G401.6 (cell line): ENCODE measurements around the gene KIF26B.
"Not testable (repeated sequence)": the region's sequence is repeated elsewhere in the genome, so short reads cannot be mapped to it uniquely, and the experiment has no call there.

ENCODE experiments used
- FAIRE-seq: peaks from 2 replicates; lab custom pipeline; 2012; peaks lifted over from hg19 to GRCh38; lab: Jason Lieb, UNC

Gene KIF26B

DNA sequence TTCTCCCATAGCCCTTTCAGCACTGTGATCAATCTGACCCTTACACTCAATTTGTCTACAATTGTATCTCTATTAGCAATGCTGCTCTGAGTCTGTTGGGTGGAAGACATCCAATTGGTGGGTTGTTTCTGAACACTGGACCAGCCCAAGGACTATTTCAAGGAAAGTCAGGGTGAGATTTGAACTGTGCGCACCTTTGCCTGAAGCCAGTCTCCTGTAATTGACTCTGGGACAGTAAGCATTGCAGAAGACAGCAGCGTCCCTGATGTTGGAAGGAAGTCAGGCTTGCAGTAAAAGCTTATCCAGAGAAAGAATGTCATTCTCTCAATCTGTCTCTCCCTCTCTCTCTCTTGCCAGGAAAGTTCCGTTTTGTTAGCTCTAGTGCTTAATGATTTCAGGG, 233.9 kb downstream of the KIF26B start:
- FAIRE-seq = no peak

DNA sequence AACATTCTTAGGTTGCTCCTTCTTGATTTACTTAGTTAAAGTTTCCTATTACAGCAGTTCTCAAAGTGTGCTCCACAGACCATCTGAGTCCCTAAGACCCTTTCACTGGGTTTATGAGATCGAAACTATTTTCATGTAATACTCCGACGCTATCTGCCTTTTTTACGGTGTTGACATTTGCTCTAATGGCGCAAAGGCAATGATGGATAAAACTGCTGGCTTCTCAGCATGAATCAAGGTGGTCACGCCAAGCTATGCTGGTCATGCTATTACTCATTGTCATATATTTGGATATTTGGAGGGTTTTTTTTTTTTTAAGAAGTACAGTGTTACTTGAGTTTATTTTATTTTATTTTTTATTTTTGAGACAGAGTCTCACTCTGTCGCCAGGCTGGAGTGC, 235.1 kb downstream of the KIF26B start:
- no peak for FAIRE-seq

DNA sequence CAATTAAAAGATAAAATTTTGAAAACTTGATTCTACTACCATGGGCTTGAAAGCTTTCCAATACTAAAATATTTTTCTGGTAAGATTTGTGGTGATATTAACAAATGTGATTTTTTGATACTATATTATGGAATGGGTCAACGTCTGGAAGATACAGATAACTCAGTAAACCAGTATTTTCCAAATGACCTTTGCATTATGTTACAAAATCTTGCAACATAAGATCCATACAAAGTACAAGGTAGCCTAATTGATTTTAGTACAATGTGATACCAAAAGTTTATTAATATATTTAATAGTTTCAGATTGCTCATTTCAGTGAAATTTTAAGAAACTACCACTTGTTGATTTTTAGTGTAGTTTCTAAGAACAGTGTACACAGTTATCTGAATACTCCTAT, 236.2 kb downstream of the KIF26B start:
- no peak for FAIRE-seq

DNA sequence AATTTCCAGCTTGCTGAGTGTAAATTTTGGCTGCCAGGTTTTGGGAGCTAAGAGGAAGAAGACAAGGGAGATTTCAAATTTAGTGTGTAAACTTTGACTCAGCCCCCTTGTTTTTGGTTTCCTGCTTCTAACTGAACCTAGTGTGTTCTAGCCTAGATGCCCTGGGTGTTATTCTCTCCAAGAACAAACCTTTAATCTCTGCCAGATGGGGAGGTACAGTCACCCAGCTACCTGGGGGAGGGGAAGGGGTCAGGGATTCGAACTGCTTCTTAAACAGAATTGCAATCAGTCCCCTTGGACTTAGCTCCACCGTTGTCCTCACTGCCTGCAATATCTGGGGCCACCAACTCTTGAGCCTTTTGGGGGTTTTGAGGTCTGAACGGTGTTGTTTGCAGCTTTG, 238.9 kb downstream of the KIF26B start:
- no peak for FAIRE-seq

DNA sequence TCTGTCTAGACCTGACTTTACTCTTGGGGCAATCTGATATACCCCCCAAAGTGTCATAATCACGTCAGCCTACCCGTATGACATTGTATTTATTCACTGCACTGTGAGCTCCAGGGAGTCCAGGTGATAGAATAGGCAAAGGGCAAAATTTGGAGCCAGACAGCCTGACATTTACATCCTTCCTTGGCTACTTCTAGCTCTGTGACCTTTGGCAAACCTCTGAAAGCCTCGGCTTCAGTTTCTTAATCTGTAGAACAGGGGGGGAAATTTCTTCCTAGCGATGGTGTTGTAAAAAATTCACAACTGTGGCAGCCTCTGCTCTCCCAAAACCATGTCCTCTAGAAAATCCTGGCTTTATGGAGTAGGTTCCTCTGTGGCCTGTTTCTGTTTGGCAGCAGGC, 240.9 kb downstream of the KIF26B start:
- no peak for FAIRE-seq

DNA sequence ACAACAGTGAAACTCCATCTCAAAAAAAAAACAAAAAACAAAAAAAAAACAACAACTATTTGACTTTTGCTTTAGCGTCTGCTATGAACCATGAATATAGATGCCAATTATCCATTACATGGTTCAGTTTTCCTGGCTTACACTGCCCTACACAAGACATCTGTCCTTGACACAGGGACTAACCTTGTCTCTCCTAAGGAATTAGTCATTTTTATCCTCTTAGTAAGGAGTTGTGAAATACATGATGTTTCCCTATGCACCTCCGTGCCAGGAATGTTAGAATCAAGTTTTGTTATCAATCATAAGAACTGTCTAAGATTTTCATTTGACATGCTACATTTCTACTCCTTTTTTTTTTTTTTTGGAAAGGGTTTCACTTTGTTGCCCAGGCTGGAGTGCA, 241.8 kb downstream of the KIF26B start:
- no peak for FAIRE-seq

DNA sequence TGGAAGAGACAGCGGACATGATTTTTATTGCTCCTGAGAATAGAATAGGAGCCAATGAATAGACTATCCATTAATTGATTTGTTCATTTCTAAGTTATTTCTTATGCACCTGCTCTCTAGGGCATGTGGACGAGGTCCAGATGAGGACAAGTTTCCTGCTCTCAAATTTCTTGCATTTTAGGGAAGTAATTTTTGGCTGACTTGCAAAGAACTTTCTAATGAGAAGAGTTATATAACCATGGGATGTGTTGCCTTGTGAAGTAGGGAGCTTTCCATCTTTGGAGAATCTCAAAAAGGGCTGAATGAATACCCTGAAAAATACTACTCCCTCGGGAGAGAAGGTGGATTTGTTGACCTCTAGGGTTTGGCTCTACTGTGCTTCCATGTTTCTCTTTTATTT, 243.0 kb downstream of the KIF26B start:
- no peak for FAIRE-seq

DNA sequence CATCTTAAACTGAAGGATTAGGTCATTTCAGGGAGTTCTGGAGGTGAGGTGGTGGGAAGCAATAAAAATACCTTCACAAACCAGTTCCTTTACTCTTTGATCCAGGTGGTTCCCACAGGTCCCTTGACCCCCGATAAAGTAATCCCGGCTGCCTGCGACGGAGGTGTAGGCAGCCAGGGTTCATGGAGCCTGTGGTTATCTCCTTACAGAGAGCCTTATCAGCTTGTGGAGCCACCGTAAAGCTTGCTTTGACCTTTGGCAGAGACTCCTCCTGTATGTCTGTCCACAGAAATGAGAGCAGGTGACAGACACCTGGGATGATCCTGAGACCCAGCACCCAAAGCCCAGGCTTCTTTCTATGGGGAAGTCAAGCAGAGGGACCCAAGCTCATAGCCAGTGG, 243.4 kb downstream of the KIF26B start:
- FAIRE-seq = no peak

DNA sequence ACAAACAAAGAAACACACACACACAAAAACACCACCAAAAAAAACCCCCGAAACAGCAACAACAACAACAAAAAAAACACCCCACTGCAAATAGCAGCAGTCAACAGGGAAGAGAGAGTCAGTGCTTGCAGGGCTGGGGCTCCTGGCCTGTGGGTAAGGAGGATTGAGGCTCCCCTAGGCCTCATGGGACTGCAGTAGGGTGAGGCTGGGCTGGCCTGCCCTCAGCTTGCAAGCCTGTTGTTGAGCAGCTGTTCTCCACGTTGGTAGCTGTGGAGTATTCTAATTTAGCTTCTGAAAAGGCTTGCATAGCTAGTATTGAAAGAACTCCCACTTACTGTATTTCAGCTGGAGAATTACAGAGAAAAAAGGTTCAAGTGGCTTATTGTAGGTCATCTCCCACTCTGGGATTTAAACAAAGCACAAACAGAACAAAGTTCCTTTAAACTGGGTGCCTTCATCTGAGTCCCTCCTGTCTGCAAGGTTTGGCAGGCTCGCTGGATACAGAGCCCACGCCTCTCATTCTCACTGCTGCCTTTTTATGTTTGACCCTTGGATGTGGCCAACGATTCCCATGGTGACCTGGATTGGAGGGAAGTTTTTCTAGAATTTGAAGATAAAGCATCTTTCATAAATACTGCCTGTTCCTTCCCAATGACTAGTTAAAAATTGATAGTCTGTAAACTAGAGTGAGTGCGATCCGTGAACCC, 247.2 kb downstream of the KIF26B start:
- FAIRE-seq = no peak

DNA sequence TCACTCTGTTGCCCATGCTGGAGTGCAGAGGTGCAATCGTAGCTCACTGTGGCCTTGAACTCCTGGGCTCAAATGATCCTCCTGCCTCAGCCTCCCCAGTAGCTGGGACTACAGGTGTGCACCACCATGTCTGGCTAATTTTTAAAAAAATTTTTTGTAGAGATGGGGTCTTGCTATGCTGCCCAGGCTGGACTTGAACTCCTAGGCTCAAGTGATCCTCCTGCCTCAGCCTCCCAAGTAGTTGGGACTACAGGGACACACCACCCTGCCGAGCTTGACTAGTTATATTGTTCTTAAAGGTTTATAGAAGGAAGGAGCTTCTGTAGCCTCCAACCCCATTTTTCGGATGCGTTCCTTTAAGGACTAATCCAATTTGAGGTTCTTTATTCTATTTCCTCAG, 248.2 kb downstream of the KIF26B start:
- FAIRE-seq = not testable (repeated sequence)

DNA sequence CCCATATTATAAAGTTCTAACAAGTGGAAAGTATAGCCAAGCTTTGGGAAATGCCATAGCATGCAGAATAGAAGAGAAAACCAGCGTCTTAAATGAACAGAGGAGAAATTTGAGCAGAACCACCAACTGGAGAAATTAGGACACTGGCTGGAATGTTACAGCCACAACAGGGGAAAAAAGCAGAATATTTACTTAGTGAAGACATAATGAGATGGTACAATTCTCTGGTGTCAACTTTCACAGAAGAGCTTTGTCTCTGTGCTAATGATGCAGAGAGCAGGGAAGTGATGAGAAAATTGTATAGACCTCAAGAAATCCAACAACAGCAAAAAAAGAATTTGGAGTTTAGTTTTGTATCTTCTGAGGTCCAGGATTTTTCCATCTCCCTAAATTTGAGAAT, 249.7 kb downstream of the KIF26B start:
- no peak for FAIRE-seq

DNA sequence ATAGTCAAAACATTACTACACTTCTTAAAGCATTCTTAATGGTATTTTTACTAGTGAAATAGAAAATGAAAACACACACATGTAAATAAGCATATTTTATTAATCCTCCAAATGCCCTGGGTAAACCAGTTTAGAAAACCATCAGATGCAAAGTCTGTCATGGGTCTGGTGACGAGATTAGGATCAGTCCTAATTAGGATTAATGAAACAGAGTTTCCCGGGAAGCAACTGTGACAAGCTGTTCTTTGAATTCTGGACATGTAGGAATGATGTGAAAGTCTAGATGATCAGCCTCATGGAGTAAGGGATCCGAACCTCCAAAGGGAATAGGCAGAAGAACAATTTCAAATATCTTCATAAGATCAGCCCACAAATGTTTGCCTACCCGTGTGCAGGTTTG, 250.2 kb downstream of the KIF26B start:
- no peak for FAIRE-seq

DNA sequence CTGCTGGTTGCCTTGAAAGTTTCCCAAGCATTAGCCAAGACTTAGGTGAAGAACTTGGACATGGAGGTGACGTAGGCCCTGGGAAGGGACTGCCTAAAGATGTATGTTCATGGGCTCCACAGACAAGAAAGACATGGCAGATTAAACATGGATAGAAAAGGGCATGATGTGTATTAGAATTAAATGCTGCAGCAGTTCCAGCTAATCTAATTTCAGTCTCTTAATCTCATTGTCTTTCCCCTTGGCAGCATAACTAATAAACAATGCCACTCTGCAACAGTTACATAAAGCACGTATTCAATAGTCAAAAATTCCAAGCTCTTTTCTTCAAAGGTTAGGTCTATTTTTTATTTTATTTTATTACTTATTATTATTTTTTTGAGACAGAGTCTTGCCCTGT, 251.6 kb downstream of the KIF26B start:
- FAIRE-seq = no peak

DNA sequence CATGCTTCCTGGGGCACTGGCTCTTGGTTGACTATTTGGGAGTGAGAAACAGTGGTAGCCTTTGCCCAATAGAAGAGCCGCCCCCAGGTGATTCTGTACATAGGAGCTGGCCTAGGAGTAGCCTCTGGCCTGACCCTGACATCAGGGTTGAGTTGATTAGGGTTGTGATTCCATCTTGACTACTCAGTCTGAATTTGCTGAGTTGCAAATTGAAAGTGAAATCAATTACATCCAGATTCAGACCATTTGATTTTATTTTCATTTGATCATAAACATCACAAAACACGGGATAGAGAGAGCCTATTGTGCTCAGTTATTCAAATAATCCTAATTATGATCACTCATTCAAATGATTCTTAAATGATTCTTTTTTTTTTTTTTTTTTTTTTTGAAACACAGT, 253.2 kb downstream of the KIF26B start:
- no peak for FAIRE-seq

DNA sequence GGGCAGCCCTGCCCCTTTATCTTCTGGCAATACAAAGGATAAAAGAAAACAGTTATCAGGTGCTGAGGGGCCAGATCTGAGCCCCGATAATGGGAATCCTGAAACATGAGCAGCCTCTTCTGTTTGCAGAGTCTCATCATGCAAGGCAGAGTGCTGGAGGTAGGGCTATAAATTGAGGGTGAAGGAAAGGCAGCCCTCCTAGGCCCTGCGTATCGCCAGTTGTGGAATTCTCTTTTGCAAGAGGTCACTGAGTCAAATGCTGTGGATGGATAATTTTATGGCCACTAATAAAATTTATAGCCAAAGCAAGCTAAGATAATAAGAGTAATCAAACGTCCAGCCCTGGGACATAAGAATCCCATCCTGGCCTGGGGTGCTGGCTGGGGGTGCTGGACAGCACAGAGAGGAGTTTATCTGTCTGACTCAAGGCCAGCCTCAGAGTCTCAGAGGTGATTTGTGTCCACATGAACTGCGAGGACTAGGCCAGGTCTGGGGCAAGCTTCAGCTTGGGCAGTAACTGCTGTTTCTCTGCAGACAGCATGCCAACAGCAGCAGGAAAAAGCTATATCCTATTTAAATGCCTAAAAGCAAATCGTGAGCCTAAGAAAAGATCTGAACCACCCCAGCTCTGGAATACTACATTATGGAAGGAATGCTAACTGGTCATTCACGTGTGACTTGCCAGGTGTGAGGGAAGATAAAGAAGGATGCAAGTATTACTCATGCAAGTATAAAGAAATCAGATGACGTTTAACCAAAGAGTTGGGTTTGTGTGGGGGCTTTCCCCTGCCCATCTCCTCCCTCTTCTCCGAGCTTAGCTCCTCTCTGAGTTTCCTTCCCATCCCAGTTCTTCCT, 254.8 kb downstream of the KIF26B start:
- FAIRE-seq = no peak

DNA sequence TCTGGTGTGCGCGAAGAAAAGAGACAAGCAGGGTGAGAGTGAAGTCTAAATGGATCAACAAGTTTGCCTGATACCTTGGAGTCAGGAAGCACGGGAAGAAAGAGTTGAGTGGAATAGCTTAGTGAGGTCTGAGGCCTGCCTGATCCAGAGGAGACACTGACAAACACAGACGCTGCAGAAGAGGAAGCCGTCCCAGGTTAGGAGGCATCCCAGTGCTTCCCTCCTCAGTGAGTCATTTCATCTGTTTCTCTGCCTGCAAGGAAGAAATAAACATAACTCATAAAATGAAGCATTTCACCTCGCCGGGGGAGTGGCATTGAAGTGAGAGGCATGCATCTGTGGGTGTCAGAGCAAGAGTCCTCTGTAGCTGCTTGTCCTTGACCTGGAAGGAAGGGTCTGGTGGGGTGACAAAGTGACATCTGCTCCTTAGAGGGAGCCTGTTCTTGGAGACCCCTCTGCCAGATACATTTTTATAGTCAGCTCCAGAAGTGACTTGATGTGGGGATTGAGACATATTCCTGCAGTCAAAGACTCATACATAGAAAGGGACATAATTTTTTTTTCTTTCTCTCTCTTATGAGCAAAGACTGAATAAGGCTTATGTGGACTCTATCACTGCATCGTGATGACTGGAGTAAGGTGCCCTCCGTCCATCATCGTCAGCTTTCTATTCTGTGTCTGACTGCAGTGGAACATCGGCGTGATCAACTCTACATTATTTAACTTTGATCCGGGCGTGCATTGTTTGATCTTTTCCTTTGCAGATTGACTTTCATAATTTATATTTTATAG, 256.7 kb downstream of the KIF26B start:
- FAIRE-seq = no peak

DNA sequence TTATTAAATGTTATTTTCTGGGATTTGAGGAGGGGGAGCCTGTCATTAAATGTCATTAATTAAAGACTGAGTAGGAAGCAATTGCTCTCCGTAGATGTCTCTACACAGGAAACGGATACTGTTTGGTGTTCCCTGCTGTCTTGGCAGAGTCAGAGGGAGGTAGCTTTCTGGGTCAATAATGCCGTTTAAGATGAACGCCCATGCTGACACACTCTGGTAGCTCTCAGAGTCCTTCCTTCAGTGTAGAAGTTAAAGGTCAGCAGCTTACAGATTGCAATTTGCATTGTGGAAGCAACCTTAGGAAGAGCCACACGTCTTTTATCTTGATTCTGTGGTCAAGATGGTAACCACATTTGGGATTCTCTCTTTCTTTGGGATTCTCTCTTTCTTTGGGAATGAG, 257.5 kb downstream of the KIF26B start:
- no peak for FAIRE-seq

DNA sequence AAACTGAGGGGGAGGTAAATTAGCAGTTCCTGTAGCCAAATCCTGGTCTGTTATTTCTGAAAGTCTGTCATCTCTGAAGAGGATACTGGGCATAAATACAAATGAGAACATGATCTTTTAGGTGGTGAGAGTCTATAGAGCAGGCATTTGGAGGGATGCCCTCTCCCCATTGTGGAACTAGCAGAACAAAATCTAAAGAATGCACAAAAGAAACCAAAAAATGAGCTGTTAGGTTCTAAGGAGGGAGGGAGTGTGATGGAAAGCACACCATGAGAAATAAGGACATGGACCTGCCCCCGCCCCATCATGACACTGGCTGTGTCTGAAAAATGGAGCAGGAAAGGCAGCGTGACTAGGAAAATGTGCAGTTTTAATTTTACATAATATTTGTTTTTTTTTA, 262.0 kb downstream of the KIF26B start:
- no peak for FAIRE-seq

DNA sequence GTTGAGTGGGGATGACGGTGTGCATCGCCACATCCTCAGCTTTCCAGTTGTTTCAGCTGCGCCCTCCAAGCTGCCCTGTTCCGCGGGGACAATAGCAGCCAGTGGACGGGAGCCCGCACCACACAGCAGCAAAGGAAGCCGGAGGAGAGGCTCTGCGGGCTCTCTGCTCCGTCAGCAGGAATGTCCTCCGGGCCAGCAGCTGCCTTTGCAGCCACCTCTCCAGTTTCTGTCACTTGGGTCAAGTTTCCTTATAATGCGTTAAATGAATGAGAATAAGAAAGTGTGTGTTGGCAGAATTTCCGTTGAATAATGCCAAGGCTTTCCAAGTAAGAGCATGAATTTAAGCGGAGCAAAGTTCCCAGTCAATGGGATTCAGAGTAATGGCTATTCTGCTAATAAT, 263.3 kb downstream of the KIF26B start:
- no peak for FAIRE-seq

DNA sequence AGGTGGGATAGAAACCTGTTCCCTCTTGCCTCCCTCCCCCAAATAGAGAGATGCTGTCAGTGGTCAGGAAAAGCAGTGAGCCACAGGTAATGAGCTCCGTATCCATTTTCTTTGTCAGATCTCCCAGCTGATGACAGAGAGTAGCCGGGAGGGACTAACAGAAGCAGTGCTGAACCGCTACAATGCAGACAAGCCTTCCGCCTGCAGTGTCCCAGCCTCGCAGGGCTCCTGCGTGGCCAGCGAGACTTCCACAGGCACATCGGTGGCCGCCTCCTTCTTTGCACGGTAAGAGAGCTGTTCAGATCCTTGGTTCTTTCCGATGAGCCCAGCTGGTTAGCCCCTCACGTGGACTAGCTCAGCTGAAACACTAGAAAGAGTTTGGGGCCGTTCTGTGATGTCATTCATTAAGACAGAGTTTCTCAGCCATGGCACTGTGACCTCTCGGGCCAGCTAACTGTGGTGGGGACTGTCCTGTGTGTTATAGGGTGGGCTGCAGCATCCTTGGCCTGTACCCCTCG, 264.7 kb downstream of the KIF26B start:
- no peak for FAIRE-seq

DNA sequence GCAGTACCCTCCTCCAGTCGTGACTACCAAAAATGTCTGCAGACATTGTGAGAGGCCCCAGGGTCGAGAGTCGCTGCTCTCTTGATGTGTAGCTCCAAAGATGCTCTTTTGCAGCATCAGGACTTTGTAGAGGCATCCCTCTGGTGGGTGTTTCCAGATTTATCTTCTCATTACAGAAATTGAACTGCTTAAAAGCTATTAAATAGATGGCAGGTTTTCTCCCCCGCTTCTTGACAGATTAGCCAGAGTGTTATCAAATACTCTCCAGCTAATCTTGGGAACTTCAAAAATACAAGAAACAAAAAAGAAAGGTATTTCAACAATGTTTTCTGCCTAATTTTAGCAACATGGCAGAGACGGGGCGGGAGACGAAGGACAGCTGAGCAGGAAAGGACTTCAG, 265.2 kb downstream of the KIF26B start:
- FAIRE-seq = no peak

DNA sequence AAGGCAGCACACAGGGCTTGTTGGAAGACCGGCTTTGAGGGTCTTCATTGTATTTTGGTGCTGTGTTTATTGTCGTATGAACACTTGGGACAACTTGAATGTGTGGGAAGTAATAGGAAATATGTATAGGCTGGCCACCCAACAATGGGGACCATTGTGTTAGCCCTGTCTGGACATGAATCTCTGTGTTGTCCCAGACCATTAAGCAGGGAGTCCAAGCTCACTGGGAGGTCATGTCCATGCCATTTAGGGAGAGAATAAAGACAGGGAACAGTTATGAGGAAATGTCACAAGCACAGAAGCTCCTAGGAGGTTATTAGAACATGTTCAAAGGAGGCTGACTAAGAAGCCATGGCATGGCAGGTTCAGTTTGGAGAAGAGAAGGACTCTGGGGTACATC, 266.1 kb downstream of the KIF26B start:
- FAIRE-seq = no peak

DNA sequence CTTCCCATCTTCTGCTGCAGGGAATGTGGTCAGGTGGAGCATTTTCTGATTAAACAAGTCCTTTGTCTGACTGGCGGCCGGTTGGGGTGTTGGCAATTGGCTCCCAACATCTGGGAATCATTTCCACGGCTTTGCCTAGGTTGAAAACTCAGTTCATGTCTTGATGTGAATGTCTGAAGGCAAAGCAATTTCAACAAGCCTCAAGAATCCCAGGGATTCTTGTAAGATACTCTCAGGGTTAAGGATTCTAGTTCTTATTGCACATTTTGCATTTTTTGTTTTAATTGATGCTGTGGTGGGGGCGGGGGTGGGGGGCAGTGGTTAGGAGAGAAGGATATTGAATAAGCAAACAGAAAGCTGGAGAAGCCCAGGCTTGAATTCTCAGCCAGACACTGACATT, 273.9 kb downstream of the KIF26B start:
- FAIRE-seq = no peak
